NT2/D1 (cell line): ENCODE data around the gene ING5.

ENCODE experiments used
- SUZ12 ChIP-seq: IDR thresholded peaks from 2 replicates; pipeline ENCODE4 v1.6.1; 2011; ENCODE audit not compliant: insufficient read length, insufficient read depth; ENCODE audit errors: extremely low read depth
- YY1 ChIP-seq: IDR thresholded peaks from 2 replicates; pipeline ENCODE4 v1.6.1; 2011; ENCODE audit not compliant: insufficient read length, insufficient read depth
- ZNF274 ChIP-seq: IDR thresholded peaks from 2 replicates; pipeline ENCODE4 v1.6.1; 2011; ENCODE audit warnings: mild to moderate bottlenecking, low read depth, low read length

DNA sequence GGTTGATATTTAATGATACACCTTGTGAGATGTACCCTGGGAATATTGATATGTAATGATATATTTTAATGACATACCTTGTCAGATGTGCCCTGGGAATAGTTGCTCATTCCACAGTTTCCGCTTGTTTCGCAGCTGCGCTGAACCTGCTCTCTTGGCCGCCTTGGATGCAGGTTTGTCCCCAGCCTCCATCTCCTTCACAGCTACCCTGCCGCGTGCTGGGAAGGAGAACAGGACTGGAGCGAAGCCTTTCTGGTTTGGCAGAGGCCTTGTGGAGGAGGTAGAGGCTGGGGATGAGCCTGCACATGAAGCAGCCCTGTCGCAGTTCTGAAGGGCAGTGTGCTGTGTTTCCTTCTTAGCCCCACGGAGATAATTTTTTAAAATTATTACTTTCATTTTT, 49.7 kb upstream of the ING5 start:
- no peak for TF ChIP-seq ZNF274
- TF ChIP-seq YY1, result no peak
- TF ChIP-seq SUZ12, result no peak
